ENCODE data around the gene DNAH14.

Gene DNAH14

GRCh38 chr1:225113265-225113664, 183.8 kb downstream of the DNAH14 start:
- H3K27ac ChIP-seq = no peak overlapping the region
- TF ChIP-seq ZFX (IDR thresholded peaks at IDR 0.05; ENCODE audit: borderline replicate concordance) = no peak
- TF ChIP-seq CTCF (IDR thresholded peaks at IDR 0.05) = no peak

GRCh38 chr1:225114354-225114990, 185.0 kb downstream of the DNAH14 start:
- TF ChIP-seq CTCF (IDR thresholded peaks at IDR 0.05) = no peak
- TF ChIP-seq ZFX (IDR thresholded peaks at IDR 0.05; ENCODE audit: borderline replicate concordance) = no peak
- H3K27ac ChIP-seq = no peak overlapping the region

GRCh38 chr1:225119307-225119706, 189.8 kb downstream of the DNAH14 start:
- TF ChIP-seq CTCF (IDR thresholded peaks at IDR 0.05) = no peak
- no peak for TF ChIP-seq ZFX (IDR thresholded peaks at IDR 0.05; ENCODE audit: borderline replicate concordance)
- H3K27ac ChIP-seq = no peak overlapping the region

GRCh38 chr1:225121095-225121494, 191.6 kb downstream of the DNAH14 start:
- no peak for TF ChIP-seq ZFX (IDR thresholded peaks at IDR 0.05; ENCODE audit: borderline replicate concordance)
- TF ChIP-seq CTCF (IDR thresholded peaks at IDR 0.05) = no peak
- no peak overlapping the region for H3K27ac ChIP-seq

- H3K27ac ChIP-seq = no peak overlapping the region
- no peak for TF ChIP-seq ZFX (IDR thresholded peaks at IDR 0.05; ENCODE audit: borderline replicate concordance)
- no peak for TF ChIP-seq CTCF (IDR thresholded peaks at IDR 0.05)
Measured at GRCh38 chr1:225131869-225132268, 202.4 kb downstream of the DNAH14 start.

GRCh38 chr1:225137976-225138375, 208.5 kb downstream of the DNAH14 start:
- no peak for TF ChIP-seq CTCF (IDR thresholded peaks at IDR 0.05)
- TF ChIP-seq ZFX (IDR thresholded peaks at IDR 0.05; ENCODE audit: borderline replicate concordance) = no peak
- H3K27ac ChIP-seq = no peak overlapping the region

- TF ChIP-seq ZFX (IDR thresholded peaks at IDR 0.05; ENCODE audit: borderline replicate concordance) (no peak), CTCF (IDR thresholded peaks at IDR 0.05) (no peak)
Measured at GRCh38 chr1:225143001-225143400, 213.5 kb downstream of the DNAH14 start.

More at GRCh38 chr1:225143001-225143400, 213.5 kb downstream of the DNAH14 start:
- H3K27ac ChIP-seq = no peak overlapping the region

All from 22Rv1 (cell line).